GM23248 (cell line): Measurements from ENCODE around the gene USP12.

Source experiments
- EZH2 ChIP-seq: fragments of 200-600 bp; sonication (generic); IDR thresholded peaks from 2 replicates; pipeline ENCODE4 v1.6.1; 2018; ENCODE audit warnings: antibody characterized with exemption, mild to moderate bottlenecking; ENCODE audit not compliant: insufficient read depth, poor library complexity, severe bottlenecking
- EZH2phosphoT487 ChIP-seq: fragments of 200-600 bp; sonication (generic); IDR thresholded peaks from 2 replicates; pipeline ENCODE4 v1.6.1; 2018; ENCODE audit warnings: antibody characterized with exemption, moderate library complexity, mild to moderate bottlenecking, low read depth; ENCODE audit not compliant: insufficient read depth

GRCh38 chr13:27076421-27076820 lies 95.2 kb downstream of the USP12 start:
- TF ChIP-seq EZH2phosphoT487 (no peak), EZH2 (no peak)
